GM19395 (cell line): ENCODE data around the gene CMA1.
A peak's percentile ranks its signal among the peaks of the same experiment; 100 is the strongest.
"Not testable (repeated sequence)": the region's sequence is repeated elsewhere in the genome, so short reads cannot be mapped to it uniquely, and the experiment has no call there.

Experiments used
- ATAC-seq: cut with Tn5 transposase; IDR thresholded peaks from one replicate; pipeline ENCODE4 v1.9.1; 2021; ENCODE audit warnings: mild to moderate bottlenecking, moderate library complexity; ENCODE audit not compliant: unreplicated experiment

The CMA1 gene, protein sequence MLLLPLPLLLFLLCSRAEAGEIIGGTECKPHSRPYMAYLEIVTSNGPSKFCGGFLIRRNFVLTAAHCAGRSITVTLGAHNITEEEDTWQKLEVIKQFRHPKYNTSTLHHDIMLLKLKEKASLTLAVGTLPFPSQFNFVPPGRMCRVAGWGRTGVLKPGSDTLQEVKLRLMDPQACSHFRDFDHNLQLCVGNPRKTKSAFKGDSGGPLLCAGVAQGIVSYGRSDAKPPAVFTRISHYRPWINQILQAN

DNA sequence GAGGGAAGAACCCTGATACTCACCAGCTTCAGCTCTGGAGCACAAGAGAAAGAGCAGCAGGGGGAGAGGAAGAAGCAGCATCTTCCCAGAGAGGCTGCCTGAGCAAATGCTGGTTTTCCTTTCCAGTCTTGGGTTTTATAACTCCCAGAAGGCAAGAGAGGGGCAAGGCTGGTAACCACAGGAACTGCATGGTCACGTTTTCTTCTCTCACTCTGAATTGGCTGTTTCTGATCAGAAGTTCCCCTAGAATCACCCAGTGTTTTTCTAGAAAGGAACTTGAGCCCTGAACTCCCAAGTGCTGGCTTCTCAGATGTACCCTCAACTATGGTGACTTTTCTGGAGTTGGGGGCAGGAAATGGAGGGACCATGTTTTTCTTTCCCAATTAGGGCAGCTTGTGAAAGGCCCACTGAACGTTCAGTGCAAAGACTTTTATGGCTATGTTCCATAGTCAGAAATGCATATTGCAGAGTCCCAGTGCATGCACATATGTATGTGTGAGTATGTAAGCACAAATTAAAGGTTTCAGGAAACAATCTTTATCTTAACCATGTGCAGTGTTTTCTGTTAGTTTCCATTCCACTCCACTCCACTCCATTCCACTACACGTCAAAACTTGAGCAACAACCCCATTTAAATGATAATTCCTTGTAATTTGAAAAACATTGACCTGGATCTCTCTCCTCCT lies at the start of gene CMA1:
Gene CMA1 (minus strand): TSS at position 111 of the 686 bp plus-strand sequence. CDS start 30 bp downstream, at position 81.
- peak; percentile 61 for ATAC-seq

DNA sequence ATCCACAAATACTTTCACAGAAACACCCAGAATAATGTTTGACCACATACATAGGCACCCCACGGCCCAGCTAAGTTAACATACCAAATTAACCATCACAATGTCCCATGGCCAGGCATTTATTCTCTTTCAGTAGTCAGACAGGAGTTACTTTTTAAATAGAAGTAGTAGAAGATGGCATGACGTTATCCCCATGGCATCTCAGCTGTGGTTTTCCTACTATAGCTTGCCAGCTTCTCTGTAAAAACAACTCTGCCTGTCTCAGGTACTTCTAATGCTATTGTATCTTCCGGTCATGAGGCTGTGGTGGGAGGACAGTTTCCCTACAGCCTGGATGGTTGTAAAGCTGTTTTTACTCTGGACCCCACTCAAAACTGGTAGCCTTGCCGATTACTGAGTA lies 48.7 kb upstream of the CMA1 start:
- no peak for ATAC-seq

DNA sequence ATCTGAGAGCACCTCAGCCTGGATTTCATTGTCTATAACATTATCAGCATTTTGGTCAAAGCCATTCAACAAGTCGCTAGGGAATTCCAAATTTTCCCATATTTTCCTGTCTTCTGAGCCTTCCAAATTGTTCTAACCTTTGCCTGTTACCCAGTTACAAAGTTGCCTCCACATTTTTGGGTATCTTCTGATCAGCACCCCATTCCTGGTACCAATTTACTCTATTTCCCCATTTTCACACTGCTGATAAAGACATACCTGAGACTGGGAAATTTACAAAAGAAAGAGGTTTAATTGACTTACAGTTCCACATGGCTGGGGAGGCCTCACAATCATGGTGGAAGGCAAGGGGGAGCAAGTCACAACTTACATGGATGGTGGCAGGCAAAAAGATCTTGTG lies 41.0 kb upstream of the CMA1 start:
- ATAC-seq, result not testable (repeated sequence)

DNA sequence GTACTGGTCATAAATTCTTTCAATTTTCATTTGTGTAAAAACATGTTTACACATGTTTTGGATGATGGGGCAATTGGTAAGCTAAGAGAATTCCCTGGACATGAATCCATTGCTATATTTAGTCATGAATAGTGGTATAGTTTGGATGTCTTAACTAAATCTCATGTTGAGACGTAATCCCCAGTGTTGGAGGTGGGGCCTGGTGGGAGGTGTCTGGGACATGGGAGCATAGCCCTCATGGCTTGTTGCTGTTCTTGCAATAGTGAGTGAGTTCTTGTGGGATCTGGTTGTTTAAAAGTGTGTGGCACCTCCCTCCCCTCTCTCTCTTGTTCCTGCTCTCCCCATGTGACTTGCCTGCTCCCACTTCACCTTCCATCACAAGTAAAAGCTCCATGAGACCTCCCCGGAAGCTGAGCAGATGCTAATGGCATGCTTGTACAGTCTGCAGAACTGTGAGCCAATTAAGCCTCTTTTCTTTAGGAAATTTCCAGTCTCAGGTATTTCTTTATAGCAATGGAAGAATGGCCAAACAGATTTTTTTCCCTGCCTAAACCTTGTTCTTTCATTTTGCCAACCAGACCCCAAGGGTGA lies 34.4 kb upstream of the CMA1 start:
- no peak for ATAC-seq

DNA sequence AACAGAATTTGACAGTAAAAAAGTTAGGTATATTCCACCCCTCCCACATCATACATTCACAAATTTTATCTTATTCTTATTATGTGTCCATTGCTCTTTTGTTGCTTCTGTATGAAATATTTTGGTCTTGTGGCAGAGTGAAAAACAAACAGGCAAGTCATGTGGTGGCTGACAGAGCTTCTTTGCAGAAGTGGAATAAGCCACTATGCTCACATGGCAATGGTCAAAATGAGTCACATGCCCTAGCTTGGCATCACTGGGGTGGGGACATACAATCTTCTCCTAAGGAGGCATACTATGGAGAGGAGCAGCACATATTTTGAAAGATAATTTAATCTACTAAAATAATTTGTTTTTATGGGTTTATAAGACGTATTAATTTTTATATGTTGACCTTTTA lies 27.7 kb upstream of the CMA1 start:
- ATAC-seq, result no peak

DNA sequence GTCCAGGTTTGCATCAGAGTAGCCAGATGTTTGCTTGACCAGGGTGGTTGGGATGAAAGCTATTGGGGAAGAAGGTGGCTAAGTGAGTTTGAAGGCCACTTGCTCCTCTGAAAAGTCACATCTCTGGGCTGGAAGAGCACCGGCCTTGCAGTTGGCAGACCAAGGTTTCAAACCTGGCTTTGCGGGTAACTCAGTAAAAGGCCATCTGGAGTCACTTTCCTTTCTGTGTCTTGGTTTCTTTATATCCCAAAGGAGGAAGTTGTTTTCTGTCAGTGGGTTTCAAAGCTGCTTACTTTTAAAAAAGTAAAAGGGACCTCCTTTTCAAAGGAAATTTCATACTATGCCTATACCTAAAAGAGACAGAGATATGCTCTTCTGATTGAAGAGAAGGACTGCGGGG lies 26.2 kb upstream of the CMA1 start:
- ATAC-seq, result no peak

DNA sequence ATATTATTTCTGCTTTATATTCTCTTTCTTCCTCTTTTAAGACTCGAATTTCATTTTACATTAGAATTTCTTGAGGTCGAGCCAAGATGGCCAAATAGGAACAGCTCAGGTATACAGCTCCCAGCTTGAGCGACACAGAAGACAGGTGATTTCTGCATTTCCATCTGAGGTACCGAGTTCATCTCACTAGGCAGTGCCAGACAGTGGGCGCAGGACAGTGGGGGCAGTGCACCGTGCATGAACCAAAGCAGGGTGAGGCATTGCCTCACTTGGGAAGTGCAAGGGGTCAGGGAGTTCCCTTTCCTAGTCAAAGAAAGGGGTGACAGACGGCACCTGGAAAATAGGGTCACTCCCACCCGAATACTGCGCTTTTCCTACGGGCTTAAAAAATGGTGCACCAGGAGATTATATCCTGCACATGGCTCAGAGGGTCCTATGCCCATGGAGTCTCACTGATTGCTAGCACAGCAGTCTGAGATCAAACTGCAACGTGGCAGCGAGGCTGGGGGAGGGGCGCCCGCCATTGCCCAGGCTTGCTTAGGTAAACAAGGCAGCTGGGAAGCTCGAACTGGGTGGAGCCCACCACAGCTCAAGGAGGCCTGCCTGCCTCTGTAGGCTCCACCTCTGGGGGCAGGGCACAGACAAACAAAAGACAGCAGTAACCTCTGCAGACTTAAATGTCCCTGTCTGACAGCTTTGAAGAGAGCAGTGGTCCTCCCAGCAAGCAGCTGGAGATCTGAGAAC lies 18.0 kb upstream of the CMA1 start:
- not testable (repeated sequence) for ATAC-seq

DNA sequence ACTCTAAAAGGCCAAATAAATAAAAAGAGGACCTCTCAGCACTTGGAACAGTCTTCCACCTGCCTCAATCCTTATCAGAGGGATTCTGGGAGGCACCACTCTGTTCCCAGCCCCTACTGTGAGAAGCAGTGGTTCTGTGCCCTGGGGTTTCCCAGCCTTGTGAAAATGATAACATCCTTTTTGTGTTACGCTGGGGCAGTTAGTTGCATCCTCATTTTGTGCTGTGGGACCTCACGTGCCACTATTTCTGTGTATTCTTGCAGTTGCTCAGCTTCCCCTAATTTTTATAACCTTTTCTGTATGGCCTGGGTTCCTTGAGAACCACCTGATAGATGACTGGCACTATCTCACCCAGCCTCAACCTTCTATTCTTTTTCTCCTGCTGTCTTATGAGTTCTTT lies 10.8 kb upstream of the CMA1 start:
- no peak for ATAC-seq

DNA sequence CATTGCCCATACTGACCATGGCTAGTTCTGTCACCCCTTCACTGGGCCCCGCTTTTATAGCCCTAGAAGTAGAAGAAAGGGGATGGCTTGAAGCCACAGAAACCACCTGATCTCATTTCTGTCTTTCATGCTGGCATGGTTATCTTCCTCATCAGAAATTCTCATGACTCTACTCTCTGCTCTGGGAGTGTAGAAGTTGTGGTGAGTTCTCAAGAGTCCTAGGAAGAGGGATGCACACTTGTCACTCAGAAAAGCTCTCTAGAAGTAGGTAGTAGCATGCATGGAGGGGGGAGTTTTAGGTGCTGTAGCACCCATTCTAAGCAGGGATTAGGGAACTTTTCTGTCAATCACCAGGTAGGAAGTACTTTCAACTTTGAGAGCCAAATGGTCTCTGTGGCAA lies 6.1 kb upstream of the CMA1 start:
- no peak for ATAC-seq

DNA sequence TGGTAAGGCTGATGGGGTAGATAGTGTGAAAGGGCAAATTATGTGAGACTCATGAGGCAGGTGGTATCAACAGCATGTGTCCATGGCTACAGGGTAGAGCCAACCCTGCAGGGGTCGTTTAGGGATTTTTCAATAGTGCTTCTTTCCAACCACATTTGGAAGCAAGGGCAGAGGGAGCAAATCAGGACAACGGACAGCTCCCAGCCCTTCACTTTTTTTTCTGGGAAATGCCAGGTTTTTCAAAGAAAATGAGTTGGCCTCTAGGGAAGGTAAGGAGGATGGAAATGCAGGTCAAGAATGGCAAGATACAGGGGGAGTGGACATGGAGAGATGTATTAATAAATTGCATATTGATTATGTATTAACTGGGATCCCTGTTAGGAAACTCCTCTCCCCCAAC lies 4.9 kb upstream of the CMA1 start:
- ATAC-seq, result no peak

DNA sequence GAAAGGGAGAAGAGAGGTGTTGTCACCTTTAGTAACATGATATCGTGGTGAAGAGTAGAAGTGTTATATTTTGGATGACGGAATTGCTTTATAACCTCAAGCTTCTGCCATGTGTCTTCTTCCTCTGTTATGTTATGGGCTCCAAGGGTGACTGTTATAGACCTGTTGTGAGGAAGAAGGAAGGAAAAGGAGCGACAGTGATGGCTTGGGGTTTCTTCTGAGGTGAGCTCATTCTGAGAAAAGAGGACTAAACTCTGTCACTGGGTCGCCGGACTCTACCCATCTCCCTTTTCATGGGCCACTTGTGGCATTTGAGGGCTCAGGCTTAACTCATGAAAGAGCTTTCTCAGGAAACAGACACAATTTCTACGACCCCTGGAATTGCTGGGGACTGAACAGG lies 1.6 kb downstream of the CMA1 start:
- ATAC-seq, result no peak

DNA sequence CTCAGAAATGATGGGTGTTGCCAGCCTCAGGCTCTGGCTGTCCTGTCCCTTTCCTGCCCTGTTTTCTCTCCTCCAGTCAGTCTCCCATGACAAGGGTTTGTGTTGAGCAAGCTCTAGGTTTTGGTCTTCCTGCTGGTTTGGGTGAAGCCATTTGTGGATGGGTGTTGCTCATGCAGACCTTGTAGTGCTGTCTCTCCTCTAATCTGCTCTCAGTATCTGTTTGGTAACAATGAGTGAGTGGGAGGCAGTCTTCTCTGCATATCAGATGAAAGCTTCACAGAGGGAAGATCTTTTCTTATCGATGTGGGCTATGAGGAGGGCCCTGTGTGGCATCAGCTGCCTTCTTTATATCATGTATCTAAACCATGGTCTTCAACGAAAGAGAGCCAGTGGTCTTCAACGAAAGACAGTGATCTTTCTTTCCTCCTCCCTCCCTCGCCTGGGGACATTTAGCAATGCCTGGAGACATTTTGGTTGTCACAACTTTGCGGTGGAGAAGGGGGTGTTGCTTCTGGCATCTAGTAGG lies 3.6 kb downstream of the CMA1 start:
- no peak for ATAC-seq

DNA sequence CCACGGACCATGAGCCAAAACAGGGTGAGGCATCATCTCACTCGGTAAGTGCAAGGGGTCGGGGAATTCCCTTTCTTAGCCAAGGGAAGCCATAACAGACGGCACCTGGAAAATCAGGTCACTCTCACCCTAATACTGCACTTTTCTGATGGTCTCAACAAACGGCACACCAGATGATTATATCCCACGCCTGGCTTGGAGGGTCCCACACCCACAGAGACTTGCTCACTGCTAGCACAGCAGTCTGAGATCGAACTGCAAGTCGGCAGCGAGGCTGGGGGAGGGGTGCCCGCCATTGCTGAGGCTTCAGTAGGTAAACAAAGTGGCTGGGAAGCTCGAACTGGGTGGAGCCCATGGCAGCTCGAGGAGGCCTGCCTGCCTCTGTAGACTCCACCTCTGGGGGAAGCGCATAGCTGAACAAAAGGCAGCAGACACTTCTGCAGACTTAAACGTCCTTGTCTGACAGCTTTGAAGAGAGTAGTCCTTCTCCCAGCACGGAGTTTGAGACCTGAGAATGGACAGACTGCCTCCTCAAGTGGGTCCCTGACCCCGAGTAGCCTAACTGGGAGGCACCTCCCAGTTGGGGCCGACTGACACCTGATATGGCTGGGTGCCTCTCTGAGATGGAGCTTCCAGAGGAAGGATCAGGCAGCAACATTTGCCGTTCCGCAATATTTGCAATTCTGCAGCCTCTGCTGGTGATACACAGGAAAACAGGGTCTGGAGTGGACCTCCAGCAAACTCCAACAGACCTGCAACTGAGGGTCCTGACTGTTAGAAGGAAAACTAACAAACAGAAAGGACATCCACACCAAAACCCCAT lies 16.3 kb downstream of the CMA1 start:
- not testable (repeated sequence) for ATAC-seq

DNA sequence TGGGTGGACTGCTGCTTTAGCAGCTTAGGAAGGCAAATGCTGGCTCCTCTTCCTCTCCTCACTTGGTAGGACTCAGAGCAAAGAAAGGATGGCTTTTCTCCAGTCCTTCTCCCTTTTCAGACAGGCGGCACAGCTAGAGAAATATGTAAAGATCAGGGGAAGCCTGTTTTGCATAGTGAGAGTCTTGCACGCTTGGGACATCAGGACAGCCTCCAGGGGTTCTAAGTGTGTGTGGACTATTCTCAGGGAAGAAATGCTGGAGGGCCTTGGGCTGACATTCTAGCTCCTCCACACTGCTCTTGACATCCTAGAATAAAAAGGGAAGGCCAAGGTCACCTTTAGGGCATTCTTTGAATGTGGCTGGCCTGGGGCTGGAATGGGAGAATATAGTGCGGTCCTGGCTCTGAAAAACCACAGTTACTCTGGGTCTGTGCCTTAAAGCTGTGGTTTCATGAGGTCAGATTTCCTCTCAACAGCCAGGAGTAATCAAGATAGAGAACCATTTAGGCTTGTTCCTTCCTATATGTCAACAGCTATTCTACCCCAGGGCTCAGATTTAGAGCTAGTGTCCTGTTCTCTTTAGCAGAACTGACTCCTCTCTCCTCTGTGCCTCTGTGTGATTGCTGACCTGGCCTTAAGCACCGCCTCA lies 24.3 kb downstream of the CMA1 start:
- peak; percentile 59 for ATAC-seq

DNA sequence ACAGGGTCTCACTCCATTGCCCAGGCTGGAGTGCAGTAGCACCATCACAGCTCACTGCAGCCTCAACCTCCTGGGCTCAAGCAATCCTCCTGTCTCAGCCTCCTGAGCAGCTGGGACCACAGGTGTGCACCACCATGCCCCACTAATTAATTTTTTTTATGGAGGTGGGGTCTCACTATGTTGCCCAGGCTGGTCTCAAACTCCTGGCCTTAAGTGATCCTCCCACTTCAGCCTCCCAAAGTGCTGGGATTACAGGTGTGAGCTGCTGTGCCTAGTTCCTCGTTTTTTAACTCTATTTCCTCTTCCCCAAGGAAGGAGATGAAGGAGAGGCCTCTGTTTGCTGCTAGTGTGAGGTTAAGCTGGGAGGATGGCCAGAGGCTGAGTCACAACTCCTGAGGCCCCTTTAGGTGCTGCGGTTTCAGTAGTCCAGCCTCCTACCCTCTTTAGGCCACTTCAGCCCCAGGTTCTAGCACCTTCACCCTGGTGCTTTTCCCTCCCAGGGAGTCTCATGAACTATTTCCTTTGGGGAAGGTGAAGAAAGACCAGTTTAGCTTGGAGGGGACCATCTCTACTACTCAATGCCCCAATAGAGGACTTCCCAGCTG lies 25.3 kb downstream of the CMA1 start:
- peak; percentile 22 for ATAC-seq

DNA sequence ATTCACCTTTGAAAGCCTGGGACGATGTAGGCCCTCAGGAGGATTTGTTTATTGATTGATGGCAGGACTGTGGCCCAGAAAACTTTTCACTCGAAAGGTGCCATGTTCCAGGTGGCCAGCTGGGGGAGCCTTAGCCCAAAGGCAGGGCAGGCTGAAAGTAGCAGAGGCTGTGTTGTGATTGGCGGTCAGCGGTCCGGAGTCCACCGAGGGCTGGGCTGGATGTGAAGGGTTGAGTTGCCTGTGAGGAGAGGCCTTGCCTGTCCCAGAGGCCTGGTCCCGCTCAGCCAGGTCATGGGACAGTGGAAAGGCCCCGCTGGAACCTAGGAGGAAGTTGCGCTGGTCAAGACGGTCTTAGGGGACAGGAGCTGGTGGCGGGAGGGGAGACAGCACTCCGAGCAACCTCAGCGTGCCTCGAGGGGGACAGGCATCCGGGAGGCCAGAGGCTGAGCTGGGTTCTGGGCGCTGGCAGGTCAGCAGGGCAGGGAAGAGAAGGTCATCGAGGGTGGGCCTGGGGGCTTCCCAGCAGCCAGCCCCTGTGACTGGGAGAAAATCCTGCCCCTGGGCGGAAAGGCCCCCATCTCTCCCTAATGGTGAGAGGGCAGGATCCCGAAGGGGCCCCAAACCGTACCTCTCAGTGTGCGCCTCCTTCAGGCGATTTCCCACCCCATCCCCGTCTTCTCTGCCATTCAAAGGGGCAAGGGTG lies 26.3 kb downstream of the CMA1 start:
- peak; percentile 68 for ATAC-seq

DNA sequence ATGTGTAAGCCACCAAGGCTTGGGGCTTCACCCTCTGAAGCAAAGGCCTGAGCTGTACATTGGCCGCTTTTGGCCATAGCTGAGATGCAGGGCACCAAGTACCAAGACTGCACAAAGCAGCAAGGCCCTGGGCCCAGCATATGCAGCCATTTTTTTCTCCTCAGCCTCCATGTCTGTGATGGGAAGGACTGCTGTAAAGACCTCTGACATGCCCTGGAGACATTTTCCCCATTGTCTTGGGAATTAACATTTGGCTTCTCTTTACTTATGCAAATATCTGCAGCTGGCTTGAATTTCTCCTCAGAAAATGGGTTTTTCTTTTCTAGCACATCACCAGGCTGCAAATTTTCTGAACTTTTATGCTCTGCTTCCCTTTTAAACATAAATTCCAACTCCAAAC lies 28.1 kb downstream of the CMA1 start:
- ATAC-seq, result not testable (repeated sequence)

DNA sequence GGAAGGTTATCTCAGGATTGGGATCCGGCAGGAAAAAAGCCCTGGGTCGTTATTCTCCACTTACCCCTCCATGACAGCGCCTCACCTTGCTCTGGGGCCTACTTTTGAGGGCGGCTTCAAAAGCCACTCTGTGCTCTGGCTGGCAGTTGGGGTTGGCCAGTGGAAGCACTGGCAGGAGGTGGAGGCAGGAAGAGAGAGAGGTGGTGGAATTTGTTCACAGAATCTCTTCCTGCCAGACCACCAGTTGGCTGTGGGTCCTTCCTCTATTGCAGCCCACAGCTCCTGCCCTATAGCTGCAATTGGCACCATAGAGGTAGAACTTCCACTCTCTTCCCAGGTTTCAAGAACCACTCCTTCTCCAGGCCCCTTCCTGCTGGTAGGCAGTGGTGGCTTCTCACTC lies 32.8 kb downstream of the CMA1 start:
- ATAC-seq, result no peak

DNA sequence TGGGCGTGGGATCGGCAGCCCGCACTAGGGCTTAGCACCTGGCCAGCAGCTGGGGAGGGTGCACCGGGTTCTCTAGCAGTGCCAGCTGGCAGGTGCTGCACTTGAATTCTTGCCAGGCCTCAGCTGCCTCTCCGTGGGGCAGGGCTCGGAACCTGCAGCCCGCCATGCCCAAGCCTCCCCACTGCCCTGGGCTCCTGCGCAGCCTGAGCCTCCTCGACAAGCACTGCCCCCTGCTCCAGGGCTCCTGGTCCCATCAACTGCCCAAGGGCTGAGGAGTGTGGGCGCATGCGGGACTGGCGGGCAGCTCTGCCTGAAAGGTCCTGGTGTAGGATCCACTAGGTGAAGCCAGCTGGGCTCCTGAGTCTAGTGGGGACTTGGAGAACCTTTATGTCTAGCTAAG lies 34.9 kb downstream of the CMA1 start:
- no peak for ATAC-seq
